NT2/D1 (cell line): ENCODE results near the gene FCN1.

Source experiments
- SUZ12 ChIP-seq: IDR thresholded peaks from 2 replicates; pipeline ENCODE4 v1.6.1; 2011; ENCODE audit not compliant: insufficient read length, insufficient read depth; ENCODE audit errors: extremely low read depth
- YY1 ChIP-seq: IDR thresholded peaks from 2 replicates; pipeline ENCODE4 v1.6.1; 2011; ENCODE audit not compliant: insufficient read length, insufficient read depth
- ZNF274 ChIP-seq: IDR thresholded peaks from 2 replicates; pipeline ENCODE4 v1.6.1; 2011; ENCODE audit warnings: mild to moderate bottlenecking, low read depth, low read length

DNA sequence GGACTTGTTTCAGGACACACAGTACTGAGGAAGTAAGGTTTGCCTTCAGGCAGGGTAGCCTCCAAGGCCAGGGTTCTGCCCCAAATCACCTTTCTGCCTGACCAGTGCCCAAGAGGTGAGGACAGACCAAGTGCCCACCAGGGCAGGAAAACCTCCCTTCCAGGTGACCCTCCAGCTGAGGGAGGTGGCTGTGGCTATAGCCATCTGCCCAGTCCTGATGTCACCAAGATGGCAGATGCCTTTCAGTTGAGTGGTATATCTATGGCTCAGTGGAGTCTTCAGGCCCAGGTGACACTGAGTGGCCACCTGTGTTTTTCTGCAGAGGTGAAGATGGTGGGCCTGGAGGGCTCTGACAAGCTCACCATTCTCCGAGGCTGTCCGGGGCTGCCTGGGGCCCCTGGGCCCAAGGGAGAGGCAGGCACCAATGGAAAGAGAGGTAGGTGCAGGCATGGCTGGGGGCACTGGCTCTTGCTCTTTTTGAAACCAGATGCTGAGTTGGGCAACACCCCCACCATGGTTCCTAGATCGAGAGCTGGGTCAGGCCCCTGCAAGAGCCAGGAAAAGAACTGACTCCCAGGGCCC, 35.4 kb downstream of the FCN1 start:
- TF ChIP-seq SUZ12 (no peak), YY1 (no peak), ZNF274 (no peak)
